ENCODE results near the gene APOL5. TPM values are rescaled to one million over a fixed set of nuclear protein-coding genes. Genes with fewer than 3 reads are reported as not detected.

The APOL5 gene
- total RNA-seq, 2 experiments from 2014 or later, result not detected

DNA sequence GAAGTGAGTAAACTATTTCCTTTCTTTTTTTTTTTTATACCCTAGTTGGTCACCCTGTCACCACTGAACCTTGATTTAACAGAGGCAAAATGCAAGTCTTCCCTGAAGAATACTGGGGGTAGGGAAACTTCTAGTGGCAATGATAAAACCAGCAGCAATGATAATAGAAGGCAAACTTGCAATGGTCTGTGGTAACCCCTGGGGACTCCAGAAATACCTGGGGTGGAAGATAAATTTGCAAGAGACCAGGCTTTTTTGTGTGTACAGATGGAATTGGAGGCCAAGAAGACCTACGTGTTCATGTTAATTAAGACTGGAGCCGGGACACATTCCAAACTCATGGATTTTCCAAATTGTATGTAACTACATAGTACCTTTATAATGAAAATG is 11.6 kb downstream of the APOL5 start:
- H3K27me3 Mint-ChIP-seq, result peaks cover 4% of the 10 kb centered on the region

DNA sequence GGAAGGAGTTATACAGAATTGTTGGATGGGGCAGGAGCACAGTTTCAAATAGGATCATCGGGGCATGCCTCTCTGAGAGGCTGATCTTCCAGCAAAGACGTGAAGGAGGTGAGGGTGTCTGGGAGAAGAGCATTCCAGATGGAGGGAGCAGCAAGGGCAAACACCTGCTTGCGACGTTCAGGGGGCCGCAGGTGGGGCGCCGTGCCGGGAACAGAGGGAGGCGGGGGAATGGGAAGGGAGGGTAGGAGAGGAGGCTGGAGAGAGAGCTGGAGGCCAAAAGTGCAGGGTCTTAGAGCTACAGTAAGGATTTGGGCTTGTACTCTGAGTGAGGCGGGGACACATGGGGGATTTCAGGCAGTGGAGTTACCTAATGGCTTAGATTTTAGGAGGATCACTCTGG is 13.6 kb downstream of the APOL5 start:
- Histone ChIP-seq H3K36me3 (ENCODE audit: insufficient read depth, low read length) (no peaks in the 10 kb centered on the region), H3K27ac (ENCODE audit: low read depth in 1 of 2, low read length in 2 of 2) (no peak overlapping the region), H3K9me3 (ENCODE audit: control insufficient read depth in 1 of 2, insufficient read depth in 1 of 2, low read length in 2 of 2) (no peaks in the 10 kb centered on the region), H3K4me3 (ENCODE audit: low read length) (no peak overlapping the region), H3K4me1 (ENCODE audit: insufficient read depth, low read length) (no peaks in the 10 kb centered on the region), H3K27me3 (ENCODE audit: control insufficient read depth in 1 of 2, insufficient read depth in 2 of 2, low read length in 2 of 2) (no peaks in the 10 kb centered on the region)
- ChIA-PET POLR2A (no interaction called here), CTCF (no interaction called here)
- ATAC-seq (ENCODE audit: poor library complexity) (no peak), DNase-seq (no peak)
- Mint-ChIP-seq H3K4me1 (ENCODE audit: low read depth) (no peaks in the 10 kb centered on the region), H3K9me3 (no peaks in the 10 kb centered on the region), H3K27ac (no peak overlapping the region), H3K36me3 (ENCODE audit: low read depth) (no peaks in the 10 kb centered on the region), H3K27me3 (peaks cover 4% of the 10 kb centered on the region), H3K4me3 (no peak overlapping the region)
- intact Hi-C loops (cut with DNase I, micrococcal nuclease), result no loop called here
- TF ChIP-seq, protein P1, sequence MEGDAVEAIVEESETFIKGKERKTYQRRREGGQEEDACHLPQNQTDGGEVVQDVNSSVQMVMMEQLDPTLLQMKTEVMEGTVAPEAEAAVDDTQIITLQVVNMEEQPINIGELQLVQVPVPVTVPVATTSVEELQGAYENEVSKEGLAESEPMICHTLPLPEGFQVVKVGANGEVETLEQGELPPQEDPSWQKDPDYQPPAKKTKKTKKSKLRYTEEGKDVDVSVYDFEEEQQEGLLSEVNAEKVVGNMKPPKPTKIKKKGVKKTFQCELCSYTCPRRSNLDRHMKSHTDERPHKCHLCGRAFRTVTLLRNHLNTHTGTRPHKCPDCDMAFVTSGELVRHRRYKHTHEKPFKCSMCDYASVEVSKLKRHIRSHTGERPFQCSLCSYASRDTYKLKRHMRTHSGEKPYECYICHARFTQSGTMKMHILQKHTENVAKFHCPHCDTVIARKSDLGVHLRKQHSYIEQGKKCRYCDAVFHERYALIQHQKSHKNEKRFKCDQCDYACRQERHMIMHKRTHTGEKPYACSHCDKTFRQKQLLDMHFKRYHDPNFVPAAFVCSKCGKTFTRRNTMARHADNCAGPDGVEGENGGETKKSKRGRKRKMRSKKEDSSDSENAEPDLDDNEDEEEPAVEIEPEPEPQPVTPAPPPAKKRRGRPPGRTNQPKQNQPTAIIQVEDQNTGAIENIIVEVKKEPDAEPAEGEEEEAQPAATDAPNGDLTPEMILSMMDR (IDR thresholded peaks at IDR 0.05), result no peak

More for the DNA sequence above, 11.6 kb downstream of the APOL5 start:
- Histone ChIP-seq H3K4me1 (ENCODE audit: insufficient read depth, low read length) (no peaks in the 10 kb centered on the region), H3K27ac (ENCODE audit: low read depth in 1 of 2, low read length in 2 of 2) (no peak overlapping the region), H3K36me3 (ENCODE audit: insufficient read depth, low read length) (no peaks in the 10 kb centered on the region), H3K4me3 (ENCODE audit: low read length) (no peak overlapping the region), H3K9me3 (ENCODE audit: control insufficient read depth in 1 of 2, insufficient read depth in 1 of 2, low read length in 2 of 2) (no peaks in the 10 kb centered on the region), H3K27me3 (ENCODE audit: control insufficient read depth in 1 of 2, insufficient read depth in 2 of 2, low read length in 2 of 2) (no peaks in the 10 kb centered on the region)
- Mint-ChIP-seq H3K36me3 (ENCODE audit: low read depth) (no peaks in the 10 kb centered on the region), H3K9me3 (no peaks in the 10 kb centered on the region), H3K4me3 (no peak overlapping the region), H3K4me1 (ENCODE audit: low read depth) (no peaks in the 10 kb centered on the region), H3K27ac (no peak overlapping the region)
- DNase-seq (no peak), ATAC-seq (ENCODE audit: poor library complexity) (no peak)
- TF ChIP-seq, protein P1 (IDR thresholded peaks at IDR 0.05), result no peak
- POLR2A ChIA-PET, result no interaction called here
- CTCF ChIA-PET, result no interaction called here
- intact Hi-C loops (cut with DNase I, micrococcal nuclease), result no loop called here

DNA sequence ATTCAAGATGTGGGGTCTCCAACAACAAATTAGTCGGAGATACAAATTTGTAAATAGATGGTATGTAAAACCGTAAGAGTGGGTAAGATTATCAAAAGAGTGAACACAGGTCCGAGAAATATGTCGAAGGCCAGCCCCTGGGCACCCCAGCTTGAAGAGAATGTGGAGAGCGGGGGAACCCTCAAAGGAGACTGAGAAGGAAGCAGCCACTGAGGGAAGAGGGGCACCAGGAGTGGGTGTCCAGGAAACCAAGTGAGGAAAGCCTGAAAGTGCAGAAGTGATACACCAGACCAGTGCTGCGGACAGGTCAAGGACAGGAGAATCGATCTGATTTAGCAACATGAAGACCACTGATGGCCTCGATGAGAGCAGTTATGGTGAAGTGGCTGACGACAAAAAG is 14.4 kb downstream of the APOL5 start:
- TF ChIP-seq, protein P1 (IDR thresholded peaks at IDR 0.05), result no peak
- H3K27me3 ChIP-seq (ENCODE audit: control insufficient read depth in 1 of 2, insufficient read depth in 2 of 2, low read length in 2 of 2), result no peaks in the 10 kb centered on the region

More for the DNA sequence above, 14.4 kb downstream of the APOL5 start:
- Histone ChIP-seq H3K9me3 (ENCODE audit: control insufficient read depth in 1 of 2, insufficient read depth in 1 of 2, low read length in 2 of 2) (no peaks in the 10 kb centered on the region), H3K27ac (ENCODE audit: low read depth in 1 of 2, low read length in 2 of 2) (no peak overlapping the region), H3K36me3 (ENCODE audit: insufficient read depth, low read length) (no peaks in the 10 kb centered on the region), H3K4me3 (ENCODE audit: low read length) (no peak overlapping the region), H3K4me1 (ENCODE audit: insufficient read depth, low read length) (no peaks in the 10 kb centered on the region)
- Mint-ChIP-seq H3K27me3 (peaks cover 4% of the 10 kb centered on the region), H3K9me3 (no peaks in the 10 kb centered on the region), H3K27ac (no peak overlapping the region), H3K4me3 (no peak overlapping the region), H3K4me1 (ENCODE audit: low read depth) (no peaks in the 10 kb centered on the region), H3K36me3 (ENCODE audit: low read depth) (no peaks in the 10 kb centered on the region)
- intact Hi-C loops (cut with DNase I, micrococcal nuclease), result no loop called here
- ATAC-seq (ENCODE audit: poor library complexity) (no peak), DNase-seq (no peak)
- ChIA-PET CTCF (no interaction called here), POLR2A (no interaction called here)
